B cell (primary cell): ENCODE data around the gene KCNS1.

Source experiments
- EZH2 ChIP-seq: IDR thresholded peaks from 2 replicates; pipeline ENCODE4 v1.6.1; 2012; ENCODE audit warnings: borderline replicate concordance, low read depth, mild to moderate bottlenecking, moderate library complexity, low read length; ENCODE audit not compliant: insufficient read depth, poor library complexity, severe bottlenecking
- TF ChIP-seq, protein P1 (sequence below): fragments of 200-600 bp; IDR thresholded peaks from one replicate; pipeline ENCODE4 v1.8.0; 2022; ENCODE audit warnings: antibody characterized with exemption, mild to moderate bottlenecking

DNA sequence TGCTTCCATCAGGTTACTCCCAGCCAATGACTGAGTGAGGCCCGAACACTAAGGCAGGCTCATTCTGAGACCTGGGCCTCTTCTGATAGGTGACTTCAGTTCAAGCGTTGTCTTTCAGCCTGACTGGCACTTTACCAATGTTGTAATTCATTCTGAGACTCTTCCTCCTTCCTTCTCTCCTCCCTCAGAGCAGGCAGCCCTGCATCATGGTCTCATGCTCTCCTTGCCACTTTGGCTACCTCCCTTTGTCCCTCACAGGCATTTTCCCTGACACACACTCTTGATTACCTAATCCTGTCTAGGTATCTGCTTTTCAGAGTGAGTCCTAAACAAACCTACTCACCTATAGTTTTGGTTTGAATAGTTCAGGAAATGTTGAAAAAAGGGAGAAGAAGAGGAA lies 36.0 kb upstream of the KCNS1 start:
- TF ChIP-seq EZH2, result no peak
- TF ChIP-seq, protein P1, sequence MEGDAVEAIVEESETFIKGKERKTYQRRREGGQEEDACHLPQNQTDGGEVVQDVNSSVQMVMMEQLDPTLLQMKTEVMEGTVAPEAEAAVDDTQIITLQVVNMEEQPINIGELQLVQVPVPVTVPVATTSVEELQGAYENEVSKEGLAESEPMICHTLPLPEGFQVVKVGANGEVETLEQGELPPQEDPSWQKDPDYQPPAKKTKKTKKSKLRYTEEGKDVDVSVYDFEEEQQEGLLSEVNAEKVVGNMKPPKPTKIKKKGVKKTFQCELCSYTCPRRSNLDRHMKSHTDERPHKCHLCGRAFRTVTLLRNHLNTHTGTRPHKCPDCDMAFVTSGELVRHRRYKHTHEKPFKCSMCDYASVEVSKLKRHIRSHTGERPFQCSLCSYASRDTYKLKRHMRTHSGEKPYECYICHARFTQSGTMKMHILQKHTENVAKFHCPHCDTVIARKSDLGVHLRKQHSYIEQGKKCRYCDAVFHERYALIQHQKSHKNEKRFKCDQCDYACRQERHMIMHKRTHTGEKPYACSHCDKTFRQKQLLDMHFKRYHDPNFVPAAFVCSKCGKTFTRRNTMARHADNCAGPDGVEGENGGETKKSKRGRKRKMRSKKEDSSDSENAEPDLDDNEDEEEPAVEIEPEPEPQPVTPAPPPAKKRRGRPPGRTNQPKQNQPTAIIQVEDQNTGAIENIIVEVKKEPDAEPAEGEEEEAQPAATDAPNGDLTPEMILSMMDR, result no peak
